H1 (cell line): ENCODE data around the gene MRPL55. TPM values are rescaled to one million over a fixed set of nuclear protein-coding genes. Genes with fewer than 3 reads are reported as not detected.

ENCODE experiments used
- HDAC6 ChIP-seq: IDR thresholded peaks from one replicate; pipeline ENCODE4 v1.7.1; 2012; ENCODE audit warnings: low read depth, mild to moderate bottlenecking, inconsistent platforms, low read length, moderate library complexity
- POLR2A ChIP-seq, 2 experiments: IDR thresholded peaks; 1 replicate in 1 of 2; 2 replicates in 1 of 2; pipeline ENCODE4 v1.6.1; 2011; ENCODE audit warnings: low read depth in 2 of 2, low read length in 2 of 2, mild to moderate bottlenecking in 2 of 2; ENCODE audit errors: control extremely low read depth in 1 of 2
- TAF7 ChIP-seq: optimal IDR thresholded peaks from 2 replicates; pipeline ENCODE3; 2011; ENCODE audit warnings: low read depth, mild to moderate bottlenecking, inconsistent platforms, low read length, moderate library complexity, borderline replicate concordance
- polyA plus RNA-seq, 7 experiments: library from polyadenylated mRNA; depleted of rRNA in 3 of 7; stranded (reverse) in 5 of 7; unstranded in 2 of 7; fragments of >200 nt in 5 of 7; fragments of 200-250 nt in 2 of 7; gene quantifications; 1 replicate in 5 of 7; 2 replicates in 1 of 7; 4 replicates in 1 of 7; pipeline versions ENCODE4 v1.2.1 to v1.2.3, GENCODE V29; 2011 to 2013; ENCODE audit warnings: missing spikeins in 2 of 7, mixed read lengths in 2 of 7
- total RNA-seq: library from RNA; stranded (reverse); fragmentation: NEBNext Ultra II Directional; extraction: Animal tissue kit (Norgen Biotek cat#: 25700); gene quantifications from 2 replicates; pipeline ENCODE4 v1.2.1, GENCODE V29; 2021
- TF ChIP-seq, protein P1 (sequence below): IDR thresholded peaks from 2 replicates; pipeline ENCODE4 v1.6.1; 2011; ENCODE audit warnings: low read length, improper control_type of control experiment

The MRPL55 gene
- total and polyA plus RNA-seq, 2 of the 8 experiments (the other 6 are each of a cell fraction or from before 2014, with no cell fraction given), result 59.0 to 244 TPM

DNA sequence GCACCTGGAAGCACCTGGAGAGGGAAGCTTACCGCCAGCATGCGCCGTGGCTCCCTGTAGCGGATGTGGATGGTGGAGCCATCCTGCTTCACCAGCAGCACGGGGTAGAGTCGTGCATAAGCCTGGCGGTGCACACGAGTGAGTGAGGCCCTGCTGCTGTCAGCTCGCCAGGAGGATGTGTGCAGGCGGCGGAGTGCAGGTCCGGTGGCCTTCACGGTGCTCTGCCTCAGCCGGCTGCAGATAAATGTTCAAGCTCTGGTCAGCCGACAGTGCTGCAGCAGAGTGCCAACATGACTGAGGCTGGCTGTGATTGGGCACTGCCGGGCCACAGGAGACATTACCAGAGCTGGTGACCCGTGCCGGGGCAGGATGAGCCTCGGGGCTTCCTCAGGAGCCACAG is 1.5 kb downstream of the MRPL55 start (continued):
- TF ChIP-seq TAF7 (no peak), HDAC6 (no peak), POLR2A (IDR thresholded peaks at IDR 0.05; ENCODE audit: control extremely low read depth in 1 of 2, low read depth in 2 of 2, low read length in 2 of 2) (no peak)
- TF ChIP-seq, protein P1, sequence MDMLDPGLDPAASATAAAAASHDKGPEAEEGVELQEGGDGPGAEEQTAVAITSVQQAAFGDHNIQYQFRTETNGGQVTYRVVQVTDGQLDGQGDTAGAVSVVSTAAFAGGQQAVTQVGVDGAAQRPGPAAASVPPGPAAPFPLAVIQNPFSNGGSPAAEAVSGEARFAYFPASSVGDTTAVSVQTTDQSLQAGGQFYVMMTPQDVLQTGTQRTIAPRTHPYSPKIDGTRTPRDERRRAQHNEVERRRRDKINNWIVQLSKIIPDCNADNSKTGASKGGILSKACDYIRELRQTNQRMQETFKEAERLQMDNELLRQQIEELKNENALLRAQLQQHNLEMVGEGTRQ, result no peak
